Adrenal gland (tissue), 12 donors: ENCODE data around the gene RYR2. TPM values are rescaled to one million over a fixed set of nuclear protein-coding genes. Genes with fewer than 3 reads are reported as not detected.

Experiments used
- DNase-seq, 7 donors: peaks; one replicate each; pipeline ENCODE4 v3.0.0-alpha.2; 2019 to 2020
- H3K27ac ChIP-seq, 5 donors: fragments of 200-600 bp; sonication (generic) in 4 of 5; 1 replicate in 3 of 5; 2 replicates in 2 of 5; pipeline versions ENCODE4 v1.5.1 to v1.8.0; 2016 to 2020; ENCODE audit warnings: mild to moderate bottlenecking in 1 of 5
- H3K27me3 ChIP-seq: fragments of 200-600 bp; 2 replicates; pipeline ENCODE4 v1.8.0; 2021
- H3K36me3 ChIP-seq, 2 donors: fragments of 200-600 bp; replicated peaks in 1 of 2; 1 replicate in 1 of 2; 2 replicates in 1 of 2; pipeline versions ENCODE4 v1.5.1 to v1.8.0; 2018 to 2022
- H3K4me1 ChIP-seq, 2 donors: fragments of 200-600 bp; replicated peaks in 1 of 2; 1 replicate in 1 of 2; 2 replicates in 1 of 2; pipeline versions ENCODE4 v1.5.1 to v1.8.0; 2018 to 2021
- H3K4me3 ChIP-seq, 4 donors: fragments of 200-600 bp; sonication (generic) in 3 of 4; one replicate each; pipeline ENCODE4 v1.5.1; 2016 to 2018
- H3K9me3 ChIP-seq, 3 donors: fragments of 200-600 bp; sonication (generic) in 1 of 3; replicated peaks in 1 of 3; 1 replicate in 2 of 3; 2 replicates in 1 of 3; pipeline versions ENCODE4 v1.5.1 to v1.8.0; 2016 to 2021
- POLR2A ChIP-seq, 2 donors: fragments of 450-650 bp; IDR thresholded peaks; one replicate each; pipeline ENCODE4 v1.6.1; 2017; ENCODE audit warnings: antibody characterized with exemption in 2 of 2, mild to moderate bottlenecking in 2 of 2, moderate library complexity in 1 of 2
- WGBS, 4 donors: extraction: QIAGEN DNeasy Blood & Tissue Kit in 2 of 4; methylation state at CpG; one replicate each; pipeline versions ENCODE4 v1.1.5 to v1.1.7; 2013 to 2017; 5-methylcytosine and 5-hydroxymethylcytosine counted together
- intact Hi-C, 2 donors: fragments of 100-400 bp; cut with DNase I; formaldehyde crosslinking; loops; one replicate each; pipeline versions ENCODE4 v1.14.1 to v1.15.0; 2022 to 2023
- polyA plus RNA-seq, 3 donors: library from polyadenylated mRNA; stranded (reverse); fragments of 200-250 nt in 2 of 3; fragments of 350-450 nt in 1 of 3; fragmentation: Illumina TruSeq in 1 of 3; extraction: RNeasy Lipid Tissue Mini Kit (QIAGEN cat#74804) in 1 of 3; gene quantifications; one replicate each; pipeline ENCODE4 v1.2.3, GENCODE V29; 2013 to 2014
- total RNA-seq, 9 donors: library from RNA; depleted of rRNA in 4 of 9; stranded (reverse); fragments of >200 nt in 4 of 9; fragments of 120-200 nt in 1 of 9; fragmentation: NEBNext Ultra II Directional in 1 of 9; extraction: Animal tissue kit (Norgen Biotek cat#: 25700) in 1 of 9; gene quantifications; one replicate each; pipeline versions ENCODE4 v1.1.0 to v1.2.4, GENCODE V29; 2013 to 2023
- TF ChIP-seq, protein P1 (sequence below), 6 experiments: fragments of 450-650 bp in 4 of 6; fragments of 200-600 bp in 2 of 6; sonication (generic) in 1 of 6; IDR thresholded peaks; 1 replicate in 5 of 6; 2 replicates in 1 of 6; pipeline versions ENCODE4 v1.5.1 to v1.8.0; 2016 to 2021; ENCODE audit warnings: antibody characterized with exemption in 6 of 6, mild to moderate bottlenecking in 2 of 6, moderate library complexity in 1 of 6
- donor health status: healthy with polysubstance abuse.
- donor health status: Bipolar disorder and iron deficiency.
- donor health status: DM: yes; HTN: yes; CAD: no.
- donor health status: DM: no; HTN: no; CAD: no.
- donor health status: DM: no; HTN: no; CAD: no.
- donor health status: DM: yes; HTN: yes; CAD: no.

The RYR2 gene
- total and polyA plus RNA-seq, 12 donors = 0.07 to 6.3 (median 0.18) TPM; not detected in 1

DNA sequence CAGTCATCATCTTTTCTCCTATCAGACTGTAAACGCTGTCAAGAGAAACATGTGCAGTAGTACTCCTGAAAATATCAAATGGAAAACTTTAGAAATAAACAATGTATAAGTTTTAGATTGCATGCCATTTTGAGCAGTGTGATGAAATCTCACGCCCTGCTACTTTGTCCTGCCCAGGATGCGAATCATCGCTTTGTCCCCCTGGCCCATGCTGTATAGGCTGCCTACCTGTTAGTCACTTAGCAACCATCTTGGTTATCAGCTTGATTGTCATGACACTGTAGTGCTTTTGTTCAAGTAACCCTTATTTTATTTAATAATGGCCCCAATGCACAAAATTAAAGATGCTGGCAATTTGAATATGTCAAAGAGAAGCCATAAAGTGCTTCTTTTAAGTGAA, 485.8 kb downstream of the RYR2 start:
- no peak for DNase-seq
- TF ChIP-seq POLR2A (IDR thresholded peaks at IDR 0.05) = no peak
- TF ChIP-seq, protein P1, sequence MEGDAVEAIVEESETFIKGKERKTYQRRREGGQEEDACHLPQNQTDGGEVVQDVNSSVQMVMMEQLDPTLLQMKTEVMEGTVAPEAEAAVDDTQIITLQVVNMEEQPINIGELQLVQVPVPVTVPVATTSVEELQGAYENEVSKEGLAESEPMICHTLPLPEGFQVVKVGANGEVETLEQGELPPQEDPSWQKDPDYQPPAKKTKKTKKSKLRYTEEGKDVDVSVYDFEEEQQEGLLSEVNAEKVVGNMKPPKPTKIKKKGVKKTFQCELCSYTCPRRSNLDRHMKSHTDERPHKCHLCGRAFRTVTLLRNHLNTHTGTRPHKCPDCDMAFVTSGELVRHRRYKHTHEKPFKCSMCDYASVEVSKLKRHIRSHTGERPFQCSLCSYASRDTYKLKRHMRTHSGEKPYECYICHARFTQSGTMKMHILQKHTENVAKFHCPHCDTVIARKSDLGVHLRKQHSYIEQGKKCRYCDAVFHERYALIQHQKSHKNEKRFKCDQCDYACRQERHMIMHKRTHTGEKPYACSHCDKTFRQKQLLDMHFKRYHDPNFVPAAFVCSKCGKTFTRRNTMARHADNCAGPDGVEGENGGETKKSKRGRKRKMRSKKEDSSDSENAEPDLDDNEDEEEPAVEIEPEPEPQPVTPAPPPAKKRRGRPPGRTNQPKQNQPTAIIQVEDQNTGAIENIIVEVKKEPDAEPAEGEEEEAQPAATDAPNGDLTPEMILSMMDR (IDR thresholded peaks at IDR 0.05) = no peak
- no peaks in the 10 kb centered on the region for H3K4me1 ChIP-seq
- no peaks in the 10 kb centered on the region for H3K27me3 ChIP-seq
- no peak overlapping the region for H3K4me3 ChIP-seq
- no peak overlapping the region for H3K27ac ChIP-seq
- WGBS, 4 donors = 66 to 79% (median 71%) methylated on average over 4 of the region's 4 CpGs
- H3K9me3 ChIP-seq = no peaks in the 10 kb centered on the region
- no peaks in the 10 kb centered on the region for H3K36me3 ChIP-seq
- intact Hi-C loops = no loop called here

DNA sequence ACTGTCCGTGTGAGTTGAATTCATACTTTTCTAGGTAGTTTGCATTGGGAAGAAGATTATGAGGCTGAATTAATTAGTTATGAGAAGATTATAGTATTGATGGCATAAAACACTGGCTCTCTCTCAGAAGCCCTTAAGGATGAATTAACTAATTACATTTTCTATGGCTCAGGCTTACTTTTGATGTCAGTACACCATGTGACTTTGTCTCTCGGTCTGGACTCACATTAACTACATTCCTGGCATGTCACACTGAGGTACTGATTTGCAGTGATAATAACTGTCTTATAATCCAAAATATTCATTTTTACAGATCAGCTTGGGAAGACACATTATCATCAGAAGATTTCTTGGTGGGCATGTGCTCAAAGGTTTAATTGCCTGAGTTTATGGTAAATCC, 486.6 kb downstream of the RYR2 start:
- Histone ChIP-seq H3K4me1 (no peaks in the 10 kb centered on the region), H3K9me3 (no peaks in the 10 kb centered on the region), H3K27me3 (no peaks in the 10 kb centered on the region), H3K36me3 (no peaks in the 10 kb centered on the region), H3K27ac (no peak overlapping the region), H3K4me3 (no peak overlapping the region)
- intact Hi-C loops = no loop called here
- no peak for TF ChIP-seq POLR2A (IDR thresholded peaks at IDR 0.05)
- TF ChIP-seq, protein P1 (IDR thresholded peaks at IDR 0.05) = no peak
- WGBS, 4 donors = 57 to 71% (median 70%) methylated on average over 2 of the region's 2 CpGs
- no peak for DNase-seq

DNA sequence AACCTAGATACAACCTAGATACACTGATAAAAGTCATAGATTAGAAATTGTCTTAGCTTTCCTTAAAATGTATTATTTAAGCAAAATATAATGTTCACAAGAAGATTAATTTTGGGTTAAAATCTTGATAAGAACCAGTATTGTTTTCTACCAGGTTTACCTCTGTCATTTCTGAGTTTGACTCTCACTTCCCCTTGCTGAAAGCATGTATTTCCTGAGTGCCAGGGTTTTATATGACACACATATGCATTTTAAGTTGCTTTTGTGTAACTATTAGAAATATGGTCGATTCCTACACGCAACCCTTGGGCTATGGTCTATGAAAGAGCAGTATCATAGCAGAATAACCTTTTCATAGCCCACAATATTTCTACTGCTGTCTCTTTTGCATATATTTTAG, 497.1 kb downstream of the RYR2 start:
- Histone ChIP-seq H3K27me3 (no peaks in the 10 kb centered on the region), H3K4me3 (no peak overlapping the region), H3K4me1 (no peaks in the 10 kb centered on the region), H3K27ac (no peak overlapping the region), H3K36me3 (no peaks in the 10 kb centered on the region), H3K9me3 (peaks cover 0 to 5% (median 0%) of the 10 kb centered on the region in 3 donors)
- intact Hi-C loops = no loop called here
- no peak for DNase-seq
- 86 to 94% (median 87%) methylated on average over 2 of the region's 2 CpGs for WGBS, 4 donors
- no peak for TF ChIP-seq POLR2A (IDR thresholded peaks at IDR 0.05)

DNA sequence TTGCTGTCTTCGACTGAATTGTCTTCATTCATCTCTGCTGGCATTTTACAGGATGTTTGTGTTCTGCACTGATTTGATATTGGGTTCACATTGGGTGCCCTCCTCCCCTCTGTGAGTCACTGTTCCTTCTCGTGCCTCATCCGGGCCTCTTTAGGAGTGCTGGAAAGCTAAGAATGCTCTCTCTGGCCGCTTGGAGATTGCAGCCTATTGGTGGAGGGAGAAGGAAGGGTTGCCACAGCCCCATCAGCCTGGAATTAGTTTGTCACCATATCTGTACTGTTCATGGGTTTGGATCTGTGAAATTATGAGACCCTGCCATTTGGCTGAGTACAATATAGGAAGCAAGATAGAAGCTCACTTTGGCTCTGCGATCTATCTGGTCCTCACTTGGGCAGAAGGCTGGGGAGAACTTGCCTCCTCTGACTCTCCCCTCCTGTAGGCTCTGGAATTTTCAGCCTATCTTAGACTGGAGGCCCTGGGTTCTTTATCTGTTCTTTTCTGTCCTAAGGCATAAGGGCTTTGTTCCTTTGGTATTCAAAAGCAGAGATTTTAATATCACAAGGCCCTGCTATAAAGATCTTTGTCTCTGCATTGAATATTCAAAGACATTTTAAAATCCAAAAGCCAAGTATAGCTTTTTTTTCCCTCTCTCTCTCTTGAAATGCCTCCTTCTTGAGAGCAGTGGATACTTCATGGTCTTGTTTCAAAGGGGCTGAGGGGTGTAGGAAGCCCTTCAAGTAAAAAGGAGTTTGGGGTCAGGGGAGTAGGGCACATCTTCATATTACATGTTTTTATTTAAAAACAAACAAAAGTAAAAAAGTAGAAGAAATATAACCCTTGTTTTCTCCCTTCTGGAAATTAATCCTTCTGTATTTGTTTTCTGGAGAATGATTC, 500.8 kb downstream of the RYR2 start:
- Histone ChIP-seq H3K9me3 (no peaks in the 10 kb centered on the region), H3K27ac (no peak overlapping the region), H3K27me3 (no peaks in the 10 kb centered on the region), H3K4me3 (no peak overlapping the region), H3K4me1 (no peaks in the 10 kb centered on the region), H3K36me3 (no peaks in the 10 kb centered on the region)
- WGBS, 4 donors = 58 to 77% (median 69%) methylated on average over 5 of the region's 5 CpGs
- intact Hi-C loops = no loop called here
- DNase-seq = no peak
- TF ChIP-seq, protein P1 (IDR thresholded peaks at IDR 0.05) = no peak
- TF ChIP-seq POLR2A (IDR thresholded peaks at IDR 0.05) = no peak

- no peaks in the 10 kb centered on the region for H3K9me3 ChIP-seq
- H3K4me3 ChIP-seq = peak overlapping the region in 1 of 4 donors; percentile 1
- no peaks in the 10 kb centered on the region for H3K27me3 ChIP-seq
- no peak for DNase-seq
- H3K4me1 ChIP-seq = no peaks in the 10 kb centered on the region
- 77 to 88% (median 84%) methylated on average over 1 of the region's 1 CpG for WGBS, 4 donors
- TF ChIP-seq POLR2A (IDR thresholded peaks at IDR 0.05) = no peak
- TF ChIP-seq, protein P1 (IDR thresholded peaks at IDR 0.05) = no peak
- intact Hi-C loops = no loop called here
- no peaks in the 10 kb centered on the region for H3K36me3 ChIP-seq
- no peak overlapping the region for H3K27ac ChIP-seq
Measured at GRCh38 chr1:237553078-237553477, 511.1 kb downstream of the RYR2 start.
